HG03442 (cell line): ENCODE measurements around the gene APOBR.
"Not testable (repeated sequence)": the region's sequence is repeated elsewhere in the genome, so short reads cannot be mapped to it uniquely, and the experiment has no call there.

Experiments
- ATAC-seq: cut with Tn5 transposase; IDR thresholded peaks from one replicate; pipeline ENCODE4 v1.9.1; 2021; ENCODE audit warnings: mild to moderate bottlenecking, moderate library complexity; ENCODE audit not compliant: unreplicated experiment

The APOBR gene

GRCh38 chr16:28498666-28499381 is 4.4 kb downstream of the APOBR start:
- ATAC-seq, result no peak

GRCh38 chr16:28499854-28500253 is 5.4 kb downstream of the APOBR start:
- no peak for ATAC-seq

- ATAC-seq, result not testable (repeated sequence)
These were observed 6.2 kb downstream of the APOBR start for GRCh38 chr16:28500476-28501180.

- ATAC-seq, result no peak
These were observed 7.1 kb downstream of the APOBR start for GRCh38 chr16:28501258-28502232.

- ATAC-seq, result no peak
These were observed 7.8 kb downstream of the APOBR start for GRCh38 chr16:28502290-28502689.

- no peak for ATAC-seq
These were observed 9.2 kb downstream of the APOBR start for GRCh38 chr16:28503470-28504259.

- no peak for ATAC-seq
These were observed 10.4 kb downstream of the APOBR start for GRCh38 chr16:28504707-28505404.

GRCh38 chr16:28505489-28506137 is 11.2 kb downstream of the APOBR start:
- ATAC-seq, result no peak

GRCh38 chr16:28511031-28511430 is 16.6 kb downstream of the APOBR start:
- no peak for ATAC-seq

GRCh38 chr16:28511801-28512789 is 17.7 kb downstream of the APOBR start:
- ATAC-seq, result no peak

GRCh38 chr16:28513484-28514181 is 19.2 kb downstream of the APOBR start:
- no peak for ATAC-seq

GRCh38 chr16:28514246-28514645 is 19.8 kb downstream of the APOBR start:
- ATAC-seq, result no peak

GRCh38 chr16:28520672-28521071 is 26.2 kb downstream of the APOBR start:
- no peak for ATAC-seq

GRCh38 chr16:28521436-28521835 is 27.0 kb downstream of the APOBR start:
- no peak for ATAC-seq

GRCh38 chr16:28522792-28523191 is 28.3 kb downstream of the APOBR start:
- no peak for ATAC-seq

GRCh38 chr16:28524681-28525171 is 30.3 kb downstream of the APOBR start:
- ATAC-seq, result no peak
